T-helper 2 cell (primary cell): Measurements from ENCODE around the gene DGLUCY.
"Not testable (repeated sequence)": the region's sequence is repeated elsewhere in the genome, so short reads cannot be mapped to it uniquely, and the experiment has no call there.

Source experiments
- DNase-seq, 5 experiments: peaks; one replicate each; pipeline versions ENCODE4 v3.0.0 to v3.0.0-alpha.2; 2012 to 2022
- total RNA-seq, 2 donors: gene quantifications; one replicate each; lab custom pipeline; 2026; lab: John Stamatoyannopoulos, UW

DGLUCY gene, protein sequence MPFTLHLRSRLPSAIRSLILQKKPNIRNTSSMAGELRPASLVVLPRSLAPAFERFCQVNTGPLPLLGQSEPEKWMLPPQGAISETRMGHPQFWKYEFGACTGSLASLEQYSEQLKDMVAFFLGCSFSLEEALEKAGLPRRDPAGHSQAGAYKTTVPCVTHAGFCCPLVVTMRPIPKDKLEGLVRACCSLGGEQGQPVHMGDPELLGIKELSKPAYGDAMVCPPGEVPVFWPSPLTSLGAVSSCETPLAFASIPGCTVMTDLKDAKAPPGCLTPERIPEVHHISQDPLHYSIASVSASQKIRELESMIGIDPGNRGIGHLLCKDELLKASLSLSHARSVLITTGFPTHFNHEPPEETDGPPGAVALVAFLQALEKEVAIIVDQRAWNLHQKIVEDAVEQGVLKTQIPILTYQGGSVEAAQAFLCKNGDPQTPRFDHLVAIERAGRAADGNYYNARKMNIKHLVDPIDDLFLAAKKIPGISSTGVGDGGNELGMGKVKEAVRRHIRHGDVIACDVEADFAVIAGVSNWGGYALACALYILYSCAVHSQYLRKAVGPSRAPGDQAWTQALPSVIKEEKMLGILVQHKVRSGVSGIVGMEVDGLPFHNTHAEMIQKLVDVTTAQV
- 39.0 to 75.0 reads per million in 2 donors for total RNA-seq

DNA sequence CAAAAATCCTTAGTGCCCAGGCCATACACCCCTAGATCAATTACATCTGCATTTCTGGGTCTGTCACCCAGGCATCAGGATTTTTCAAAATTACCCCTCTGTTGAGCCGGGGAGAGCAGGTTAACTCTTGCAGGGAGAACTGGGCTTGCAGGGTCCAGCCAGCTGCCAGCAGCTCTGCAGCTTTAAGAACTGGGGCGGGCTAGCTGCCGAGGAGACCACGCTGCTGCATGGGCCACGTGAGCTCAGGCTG, at the start of gene DGLUCY:
Gene DGLUCY (plus strand): TSS at position 245 of the 250 bp plus-strand sequence. CDS start 46,222 bp downstream, outside the sequence.
- DNase-seq: peak in 4 of 5 experiments; percentile 21 to 91 (median 42)

DNA sequence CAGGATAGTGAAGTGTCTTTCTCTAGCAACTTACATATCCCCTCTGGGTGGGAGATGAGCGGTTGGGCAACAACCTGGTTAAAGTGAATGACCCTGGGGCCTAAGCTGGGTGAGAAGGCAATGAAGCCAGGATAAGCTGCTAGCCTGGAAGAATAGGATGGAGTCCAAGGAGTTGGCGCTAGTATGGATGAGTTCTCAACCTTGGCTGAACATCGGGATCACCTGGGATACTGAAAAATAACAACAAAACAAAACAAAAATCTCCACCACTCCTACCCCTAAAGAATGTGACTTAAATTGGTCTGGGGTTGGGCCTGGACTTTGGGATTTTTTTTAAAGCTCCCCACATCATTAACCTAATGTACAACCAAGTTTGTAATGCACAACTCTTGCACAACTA, 48.6 kb upstream of the DGLUCY start:
- no peak for DNase-seq

DNA sequence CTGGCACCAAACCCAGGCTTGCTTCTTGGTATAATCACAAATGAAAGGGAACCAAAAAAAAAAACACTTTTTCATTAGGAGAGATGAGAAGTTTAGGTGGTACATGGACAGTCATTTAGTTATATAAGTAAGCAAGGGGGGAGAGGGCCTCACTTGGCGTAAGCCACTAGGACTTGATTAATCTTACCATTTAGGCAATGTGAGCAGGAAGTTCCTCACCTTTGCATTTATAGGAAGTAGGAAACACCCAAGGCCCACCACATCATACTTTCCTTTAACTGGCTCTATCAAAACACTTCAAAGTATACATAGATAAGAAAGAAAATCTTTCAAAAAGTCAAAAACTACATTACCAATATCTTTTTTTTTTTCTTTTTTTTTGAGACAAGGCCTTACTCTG, 46.7 kb upstream of the DGLUCY start:
- peak in 4 of 5 experiments; percentile 6 to 74 (median 28) for DNase-seq

DNA sequence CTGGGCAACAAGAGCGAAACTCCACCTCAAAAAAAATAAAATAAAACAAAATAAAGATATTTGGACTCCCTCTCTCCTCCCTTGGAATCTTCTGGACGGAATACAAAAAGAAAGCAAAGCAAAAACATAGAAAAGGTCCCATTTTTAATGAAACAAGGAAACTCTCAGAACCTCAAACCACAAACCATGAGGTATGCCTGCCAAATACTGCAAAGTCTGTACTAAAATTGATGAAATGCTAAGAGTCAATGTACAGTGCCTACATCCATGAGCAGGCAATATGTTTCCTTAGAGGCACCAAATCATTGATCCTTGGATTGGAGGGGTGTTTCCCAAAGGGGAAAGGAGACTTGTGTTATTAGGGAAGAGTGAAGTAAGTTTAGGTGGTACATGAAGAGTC, 45.2 kb upstream of the DGLUCY start:
- peak in 1 of 5 experiments; percentile 75 for DNase-seq

DNA sequence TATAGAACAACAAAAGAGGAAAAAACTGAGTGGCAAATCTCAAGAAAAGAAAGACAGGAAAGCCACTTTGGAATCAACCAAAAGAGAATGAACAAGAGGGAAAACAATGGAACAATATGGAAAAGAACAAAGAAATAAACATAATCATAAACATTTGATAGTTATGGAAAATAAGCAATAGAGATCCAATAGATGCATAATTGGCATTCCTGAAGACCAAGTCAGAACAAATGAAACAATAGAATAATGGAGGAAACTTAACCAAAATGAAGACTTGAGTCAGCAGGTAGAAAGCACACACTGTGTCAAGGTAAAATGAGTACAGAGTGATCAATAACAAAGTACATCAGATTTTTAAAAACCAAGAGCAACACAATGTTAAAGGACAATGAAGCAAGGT, 43.3 kb upstream of the DGLUCY start:
- DNase-seq: no peak

DNA sequence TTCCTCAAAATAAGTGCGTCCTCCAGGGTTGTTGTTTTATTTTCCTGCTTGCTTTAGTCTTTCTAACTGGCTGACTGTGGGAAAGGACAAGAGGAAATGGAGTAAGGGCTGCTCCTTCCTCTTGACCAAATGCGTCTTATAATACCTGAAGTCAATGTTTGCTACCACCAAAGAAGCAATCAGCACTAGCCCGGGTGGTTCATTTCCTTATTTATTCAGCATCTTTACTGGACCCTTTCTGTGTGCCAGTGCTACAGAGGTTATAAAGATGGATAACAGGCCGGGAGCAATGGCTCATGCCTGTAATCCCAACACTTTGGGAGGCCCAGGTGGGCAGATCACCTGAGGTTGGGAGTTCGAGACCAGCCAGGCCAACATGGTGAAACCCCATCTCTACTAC, 38.3 kb upstream of the DGLUCY start:
- no peak for DNase-seq

DNA sequence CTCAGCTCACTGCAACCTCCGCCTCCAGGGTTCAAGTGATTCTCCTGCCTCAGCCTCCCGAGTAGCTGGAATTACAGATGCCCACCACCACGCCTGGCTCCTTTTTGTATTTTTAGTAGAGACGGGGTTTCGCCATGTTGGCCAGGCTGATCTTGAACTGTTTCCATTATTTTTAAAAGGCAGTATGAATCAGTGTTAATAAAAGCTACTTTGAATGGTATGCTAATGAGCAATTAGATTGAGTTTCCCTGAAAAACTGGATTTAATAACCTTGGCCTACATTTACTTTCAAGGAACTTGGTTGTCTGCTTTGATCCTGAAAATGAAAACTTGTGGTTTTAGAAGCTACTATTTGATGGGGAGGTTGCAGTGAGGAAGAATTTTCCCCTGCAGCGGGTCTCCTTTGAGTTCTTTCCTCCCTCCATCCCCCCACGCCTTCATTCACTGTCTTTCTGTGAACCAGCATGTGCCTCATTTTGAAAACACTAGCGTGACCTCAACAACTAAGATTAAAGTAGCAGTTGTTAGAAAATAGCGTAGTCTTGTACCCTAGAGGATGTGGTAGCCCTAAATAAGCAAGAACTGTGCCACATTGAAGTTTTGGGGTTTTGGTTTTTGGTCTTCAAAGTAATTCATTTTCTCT, 35.7 kb upstream of the DGLUCY start:
- peak in 4 of 5 experiments; percentile 11 to 95 (median 46) for DNase-seq

DNA sequence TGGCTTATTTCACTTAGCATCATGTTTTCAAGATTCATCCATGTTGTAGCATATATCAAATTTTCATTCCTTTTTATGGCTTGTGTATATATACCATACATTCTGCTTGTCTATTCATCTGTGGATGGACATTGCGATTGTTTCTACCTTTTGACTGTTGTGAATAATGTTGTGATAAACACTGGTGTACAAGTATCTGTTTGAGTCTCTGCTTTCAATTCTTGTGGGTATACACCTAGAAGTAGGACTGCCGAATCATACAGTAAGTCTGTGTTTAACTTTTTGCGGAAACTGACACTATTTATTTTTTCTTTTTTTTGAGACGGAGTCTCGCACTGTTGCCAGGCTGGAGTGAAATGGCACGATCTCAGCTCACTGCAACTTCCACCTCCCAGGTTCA, 33.8 kb upstream of the DGLUCY start:
- peak in 1 of 5 experiments; percentile 63 for DNase-seq

DNA sequence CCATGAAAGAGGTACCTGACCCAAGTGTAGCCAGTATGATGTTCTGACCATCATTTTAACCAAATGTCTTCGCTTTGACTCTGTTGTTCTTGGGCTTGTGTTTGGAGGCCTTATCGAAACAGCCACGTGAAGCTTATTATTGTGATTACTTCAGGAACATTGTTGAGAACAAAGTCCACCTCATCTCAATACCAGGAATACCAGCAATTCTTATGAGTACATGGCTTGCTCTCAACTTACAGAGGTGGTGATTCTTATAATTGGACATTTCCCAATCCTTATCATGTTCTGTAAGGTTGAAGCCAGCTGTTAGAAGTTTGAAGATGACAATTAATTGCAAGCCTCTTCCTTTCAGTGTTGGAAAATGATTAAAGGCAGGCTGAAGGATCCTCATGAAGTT, 31.6 kb upstream of the DGLUCY start:
- DNase-seq: no peak

DNA sequence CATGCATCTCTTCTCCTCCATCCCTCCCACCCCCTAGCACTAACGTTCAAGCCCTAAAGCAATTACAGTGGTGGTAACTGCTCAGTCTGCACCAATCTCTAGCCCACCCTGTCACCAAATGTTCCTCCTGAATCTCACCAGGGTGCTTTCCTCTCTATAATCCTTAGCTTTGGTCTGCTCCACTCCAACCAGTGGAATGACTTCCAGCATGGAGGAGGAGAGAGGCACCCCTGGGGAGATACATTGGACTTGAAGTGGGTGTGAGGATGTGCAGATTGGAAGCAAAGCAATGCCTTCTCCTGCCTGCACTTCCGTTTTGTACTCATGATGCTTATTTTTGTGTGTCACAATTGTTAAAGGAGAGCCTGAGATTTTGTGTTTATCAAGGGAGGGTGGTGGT, 29.4 kb upstream of the DGLUCY start:
- DNase-seq: no peak

DNA sequence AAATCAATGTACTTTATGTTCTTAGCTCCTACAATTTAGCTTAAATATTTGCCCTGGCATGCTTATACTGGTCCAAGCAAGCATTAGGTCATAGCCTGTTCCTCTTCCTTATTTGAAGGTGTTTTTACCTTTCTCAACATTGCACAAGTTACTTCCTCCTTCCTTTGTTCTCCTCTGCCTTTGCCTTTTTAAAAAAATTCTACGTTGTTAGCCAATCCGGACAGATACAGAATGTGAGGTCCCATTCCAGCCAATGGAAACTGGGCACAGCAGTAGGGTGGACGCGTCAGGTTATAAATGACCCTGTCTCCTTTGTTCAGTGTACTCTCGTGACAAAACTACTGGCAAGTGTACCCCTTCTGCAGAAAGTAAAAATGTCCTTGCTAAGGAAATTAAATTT, 26.4 kb upstream of the DGLUCY start:
- not testable (repeated sequence) for DNase-seq

DNA sequence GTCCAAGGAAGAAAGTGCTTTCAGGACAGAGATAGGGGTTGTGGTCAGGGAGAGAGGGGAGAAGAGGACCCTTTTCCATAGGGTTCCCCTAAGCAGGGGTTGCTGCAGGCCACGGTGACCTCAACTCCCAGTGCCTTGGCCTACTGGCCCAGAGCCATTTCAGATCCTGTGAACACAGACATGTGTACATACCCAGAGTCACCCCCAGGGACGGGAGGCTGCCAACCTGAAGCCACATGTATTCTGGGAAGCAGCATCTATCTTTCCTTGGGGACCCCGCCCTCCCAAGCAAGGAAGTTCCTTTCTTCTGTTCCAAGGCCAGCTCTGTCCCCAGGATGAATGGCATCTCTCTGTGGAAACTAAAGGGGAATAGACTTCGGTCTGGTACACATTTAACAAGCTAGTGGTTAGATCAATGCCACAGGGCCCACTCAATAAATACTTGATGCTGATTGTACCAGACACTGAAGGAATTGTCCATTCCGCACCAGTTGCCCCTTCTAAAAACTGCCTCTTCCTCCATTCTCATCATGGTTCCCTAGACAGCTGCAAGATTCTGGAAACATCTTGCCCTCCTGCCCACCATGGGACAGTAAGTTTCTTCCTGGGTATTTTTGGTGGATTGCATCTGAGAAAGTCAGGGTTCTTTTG, 25.2 kb upstream of the DGLUCY start:
- no peak for DNase-seq

DNA sequence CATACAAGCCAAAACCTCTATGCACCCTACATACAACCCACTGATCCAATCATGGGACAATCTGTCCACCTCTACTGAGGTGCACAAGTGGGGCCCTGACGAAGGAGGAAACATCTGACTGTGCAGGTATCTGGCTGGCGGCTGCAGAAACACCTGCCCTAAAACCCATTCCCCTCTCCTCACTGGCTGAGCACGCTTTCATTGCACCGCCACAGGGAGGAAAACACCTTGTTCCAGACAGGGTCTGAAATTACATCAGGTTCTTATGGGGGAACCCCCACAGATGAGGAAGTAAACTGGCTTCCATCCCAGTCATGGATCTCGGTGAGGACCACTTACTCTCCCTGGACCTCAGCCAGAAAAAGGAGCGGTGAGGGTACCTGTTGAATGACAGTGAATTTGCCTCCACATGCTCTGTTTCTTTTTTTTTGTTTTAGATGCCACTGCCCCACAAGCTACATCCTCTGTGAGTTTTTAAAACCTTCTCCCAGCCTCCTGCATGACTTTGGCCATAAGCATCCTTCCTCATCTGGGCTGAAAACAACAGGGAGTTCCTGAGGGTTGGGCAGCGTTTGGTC, 23.8 kb upstream of the DGLUCY start:
- DNase-seq: no peak

DNA sequence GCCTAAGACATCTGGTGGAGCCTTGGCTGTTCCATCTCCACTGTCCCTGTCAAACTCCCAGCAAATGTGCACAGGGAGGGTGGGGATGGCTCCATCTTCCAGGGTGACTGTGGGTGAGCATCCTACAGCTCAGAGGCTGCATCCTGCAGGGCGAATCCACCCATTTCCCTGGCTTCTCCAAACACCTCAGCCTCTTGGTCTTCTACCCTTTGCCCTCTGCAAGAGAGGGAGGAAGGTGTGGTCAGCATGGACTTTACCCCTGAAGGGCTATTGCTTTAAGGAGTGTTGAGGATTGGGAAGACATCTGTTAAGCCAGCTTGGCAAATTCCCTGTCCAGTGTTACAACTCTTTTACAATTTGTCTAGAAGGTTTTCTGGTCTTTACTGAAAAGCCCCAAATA, 23.1 kb upstream of the DGLUCY start:
- DNase-seq: no peak

DNA sequence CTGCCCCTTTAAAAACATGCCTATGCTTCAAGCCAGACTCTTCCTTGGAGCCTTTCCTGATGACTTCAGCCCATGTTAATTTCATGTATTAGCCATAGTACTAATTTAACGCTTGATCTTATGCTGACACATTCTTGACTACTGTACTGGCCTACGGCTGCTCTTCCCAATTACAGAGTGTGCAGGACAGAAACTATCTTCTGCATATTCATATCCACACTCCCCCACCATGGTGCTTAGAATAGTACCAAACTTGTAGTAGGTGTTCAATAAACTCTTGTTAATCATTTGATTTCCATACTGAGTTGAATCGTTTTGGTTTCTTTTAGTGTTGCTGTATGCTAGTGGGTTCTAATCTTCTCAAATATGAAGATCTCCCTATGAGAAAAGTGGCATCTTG, 21.8 kb upstream of the DGLUCY start:
- DNase-seq: no peak

DNA sequence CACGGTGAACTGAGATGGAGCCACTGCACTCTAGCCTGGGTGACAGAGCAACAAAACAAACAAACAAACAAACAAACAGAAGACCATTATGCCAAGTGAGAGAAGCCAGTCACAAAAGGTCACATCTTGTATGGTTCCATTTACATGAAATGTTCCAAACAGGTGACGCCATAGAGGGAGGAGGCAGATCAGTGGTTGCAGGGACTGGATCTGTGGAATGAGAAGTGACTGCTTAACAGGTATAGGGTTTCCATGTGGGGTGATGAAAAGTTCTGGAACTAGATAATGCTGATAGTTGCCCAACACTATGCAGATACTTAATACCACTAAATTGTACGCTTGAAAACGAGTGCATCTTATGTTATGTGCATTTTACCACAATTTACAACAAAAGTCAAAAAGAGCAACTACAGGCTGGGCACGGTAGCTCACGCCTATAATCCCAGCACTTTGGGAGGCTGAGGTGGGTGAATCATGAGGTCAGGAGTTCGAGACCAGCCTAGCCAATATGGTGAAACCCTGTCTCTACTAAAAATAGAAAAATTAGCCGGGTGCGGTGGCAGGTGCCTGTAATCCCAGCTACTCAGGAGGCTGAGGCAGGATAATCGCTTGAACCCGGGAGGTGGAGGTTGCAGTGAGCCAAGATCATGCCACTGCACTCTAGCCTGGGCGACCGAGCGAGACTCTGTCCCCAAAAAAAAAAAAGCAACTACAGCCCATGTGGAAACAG, 20.0 kb upstream of the DGLUCY start:
- not testable (repeated sequence) for DNase-seq

DNA sequence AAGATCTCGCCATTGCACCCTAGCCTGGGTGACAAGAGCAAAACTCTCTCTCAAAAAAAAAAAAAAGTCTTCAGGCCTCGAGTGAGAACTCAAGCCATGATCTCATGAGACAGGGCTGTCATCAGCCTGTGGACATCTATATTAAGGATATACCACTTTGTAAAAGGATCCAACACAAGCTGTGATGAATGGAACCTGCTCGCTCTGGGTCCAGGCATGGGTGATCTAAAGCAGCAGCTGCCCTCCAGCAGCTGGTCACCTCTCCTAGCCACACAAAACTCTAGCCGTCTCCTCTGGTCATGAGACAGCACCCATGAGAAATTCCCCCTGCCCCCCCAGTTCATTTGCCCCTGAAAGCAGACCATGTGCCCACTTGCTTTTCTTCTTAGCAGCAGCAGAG, 19.1 kb upstream of the DGLUCY start:
- DNase-seq: no peak

DNA sequence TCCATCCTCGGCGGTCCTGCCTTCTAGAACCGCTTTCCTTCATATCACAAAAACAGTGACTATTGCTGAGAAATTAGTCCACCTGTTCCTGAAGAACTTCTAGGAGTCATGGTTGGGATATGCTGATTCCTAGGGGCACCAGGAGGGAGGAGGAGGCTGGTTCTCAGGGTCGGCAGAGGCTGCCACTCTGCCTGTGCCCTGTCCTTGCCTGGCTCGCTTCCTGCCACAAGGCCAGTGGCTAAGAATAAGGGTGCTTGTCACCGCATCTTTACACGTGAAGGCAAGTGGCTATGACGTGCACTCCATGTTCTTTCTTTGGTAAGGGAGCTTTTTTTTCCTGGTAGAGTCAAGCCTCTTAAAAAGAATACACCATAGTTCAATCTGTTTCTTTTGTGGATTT, 18.7 kb upstream of the DGLUCY start:
- DNase-seq: no peak

DNA sequence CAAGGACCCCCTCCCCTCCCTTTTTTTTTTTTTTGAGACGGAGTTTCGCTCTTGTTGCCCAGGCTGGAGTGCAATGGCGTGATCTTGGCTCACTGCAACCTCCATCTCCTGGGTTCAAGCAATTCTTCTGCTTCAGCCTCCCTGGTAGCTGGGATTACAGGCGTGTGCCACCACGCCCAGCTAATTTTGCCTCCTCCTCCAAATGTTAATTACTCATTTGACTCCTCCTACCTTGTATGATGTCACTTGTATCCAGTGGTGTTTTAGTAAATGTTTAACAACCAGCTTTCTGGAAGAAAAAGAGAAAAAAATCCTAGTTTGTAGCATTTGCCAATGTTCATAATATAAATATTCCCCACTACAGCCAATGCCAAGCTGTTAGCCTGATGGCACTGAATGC, 16.2 kb upstream of the DGLUCY start:
- DNase-seq: not testable (repeated sequence)

DNA sequence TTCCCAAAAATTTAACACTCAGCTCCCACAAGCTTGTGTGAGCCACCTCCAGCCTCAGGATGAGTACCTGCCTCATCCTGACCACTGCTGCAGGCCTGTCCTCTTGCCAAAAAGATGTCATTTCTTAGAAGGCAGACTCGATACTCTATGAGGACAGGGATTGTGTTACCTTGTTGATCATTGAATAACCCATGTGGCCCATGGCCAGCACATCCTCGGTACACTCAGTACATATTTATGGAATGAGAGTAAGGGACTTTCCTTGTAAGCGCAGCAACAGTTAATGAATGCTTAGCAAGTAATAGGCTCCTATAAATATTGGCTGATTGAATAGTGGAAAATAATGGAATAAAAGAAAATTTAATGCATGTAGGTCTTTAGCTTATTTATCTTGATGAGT, 15.3 kb upstream of the DGLUCY start:
- DNase-seq: no peak

DNA sequence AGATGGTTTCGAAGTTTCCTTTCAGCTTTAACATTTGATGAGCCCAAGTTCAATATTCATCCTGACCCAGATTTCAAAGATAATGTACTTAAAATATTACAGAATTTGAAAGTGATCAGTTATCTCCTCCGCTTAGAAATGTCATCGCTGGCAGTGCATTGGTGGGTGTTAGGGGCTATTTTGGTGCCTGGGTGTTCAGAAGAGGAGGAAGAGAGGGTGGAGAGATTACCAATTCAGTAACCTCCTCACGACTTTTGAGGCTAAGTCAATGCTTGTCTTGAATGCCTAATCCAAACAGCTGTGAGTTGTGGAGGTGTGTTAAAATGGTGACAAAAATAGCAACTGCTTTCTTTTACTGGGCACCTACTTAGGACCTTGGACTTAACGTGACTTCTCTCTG, 13.8 kb upstream of the DGLUCY start:
- peak in 1 of 5 experiments; percentile 82 for DNase-seq

DNA sequence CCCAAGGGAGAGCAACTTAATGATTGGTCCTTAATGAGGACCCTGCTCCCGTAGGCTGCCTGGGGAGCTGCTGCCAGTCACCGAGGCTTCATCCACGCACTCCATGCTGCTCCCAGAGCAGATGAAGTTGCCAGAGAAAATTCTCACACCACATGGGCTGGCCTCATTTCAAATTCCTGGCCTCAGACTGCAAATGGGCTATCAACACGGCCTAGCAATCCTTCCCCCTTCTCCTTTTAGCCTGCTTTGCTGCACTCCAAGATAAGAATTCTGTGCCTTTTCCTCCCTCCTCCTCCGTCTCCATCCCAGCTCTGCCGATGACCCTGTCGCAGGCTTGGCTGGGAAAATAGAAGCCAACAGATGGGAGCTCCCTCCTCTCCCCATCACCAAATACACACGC, 10.8 kb upstream of the DGLUCY start:
- DNase-seq: no peak
